Ascending aorta (tissue), 2 donors: ENCODE data around the gene COL2A1. TPM values are rescaled to one million over a fixed set of nuclear protein-coding genes. Genes with fewer than 3 reads are reported as not detected.

Experiments used
- DNase-seq, 2 donors: peaks; one replicate each; pipeline ENCODE4 v3.0.0-alpha.2; 2019; ENCODE audit warnings: low spot score in 2 of 2
- H3K27ac ChIP-seq, 2 donors: fragments of 200-600 bp; sonication (generic); one replicate each; pipeline ENCODE4 v1.5.1; 2016 to 2017; ENCODE audit warnings: mild to moderate bottlenecking in 1 of 2
- H3K27me3 ChIP-seq: fragments of 200-600 bp; sonication (generic); one replicate; pipeline ENCODE4 v1.5.1; 2017
- H3K36me3 ChIP-seq, 2 donors: fragments of 200-600 bp; sonication (generic); one replicate each; pipeline ENCODE4 v1.5.1; 2016
- H3K4me1 ChIP-seq, 2 donors: fragments of 200-600 bp; sonication (generic); one replicate each; pipeline ENCODE4 v1.5.1; 2016 to 2017; ENCODE audit warnings: mild to moderate bottlenecking in 1 of 2
- H3K4me3 ChIP-seq, 2 donors: fragments of 200-600 bp; sonication (generic); one replicate each; pipeline ENCODE4 v1.5.1; 2016 to 2017; ENCODE audit warnings: mild to moderate bottlenecking in 1 of 2
- H3K9me3 ChIP-seq, 2 donors: fragments of 200-600 bp; sonication (generic); one replicate each; pipeline ENCODE4 v1.5.1; 2016
- CTCF ChIP-seq, 3 experiments: fragments of 200-600 bp in 2 of 3; fragments of 450-650 bp in 1 of 3; sonication (generic) in 2 of 3; IDR thresholded peaks; one replicate each; pipeline ENCODE4 v1.5.1; 2016 to 2019; ENCODE audit warnings: antibody characterized with exemption in 3 of 3, mild to moderate bottlenecking in 1 of 3, moderate library complexity in 1 of 3
- intact Hi-C: fragments of 100-400 bp; cut with DNase I; formaldehyde crosslinking; loops from one replicate; pipeline ENCODE4 v1.15.1; 2023
- total RNA-seq: library from RNA; depleted of rRNA; stranded (reverse); fragments of >200 nt; gene quantifications from one replicate; pipeline ENCODE4 v1.1.0, GENCODE V29; 2016

The COL2A1 gene
- total RNA-seq, 1 donor from 2014 or later, result not detected

DNA sequence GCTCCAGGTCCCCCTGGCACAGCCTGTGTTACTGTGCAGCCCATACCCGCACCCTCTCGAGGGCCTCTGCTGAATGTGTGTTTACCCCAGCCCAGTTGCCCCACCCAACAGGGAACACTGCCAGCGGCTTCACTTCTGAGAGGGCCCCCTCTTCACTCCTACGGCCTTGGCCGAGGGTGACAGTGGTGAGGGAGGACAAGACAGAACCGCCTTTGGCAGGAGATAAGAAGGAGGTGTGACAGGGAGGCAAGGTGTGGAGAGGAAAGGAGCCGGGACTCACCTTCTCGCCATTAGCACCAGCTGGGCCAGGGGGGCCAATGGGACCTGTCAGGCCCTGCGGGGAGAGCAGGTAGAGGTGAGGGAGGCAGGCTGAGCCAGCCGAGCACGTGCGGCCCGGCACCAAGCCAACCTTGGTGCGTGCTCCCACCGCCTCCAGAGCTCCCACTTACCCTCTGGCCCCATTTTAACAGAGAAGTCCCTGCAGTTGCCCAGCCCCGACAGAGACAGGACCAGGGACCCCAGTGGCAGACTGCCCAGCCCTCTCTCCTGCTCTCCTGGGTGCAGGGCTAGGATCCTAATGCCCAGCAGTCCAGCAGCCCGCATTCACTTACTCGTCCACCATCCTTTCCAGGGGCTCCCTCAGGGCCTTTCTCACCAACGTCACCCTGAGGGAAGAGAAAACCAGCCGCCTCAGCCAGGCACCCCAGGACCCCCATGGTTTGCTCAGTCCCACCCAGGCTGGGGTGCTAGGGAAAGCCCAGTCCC, 22.6 kb downstream of the COL2A1 start:
- H3K36me3 ChIP-seq, result no peaks in the 10 kb centered on the region
- no peaks in the 10 kb centered on the region for H3K9me3 ChIP-seq
- no peaks in the 10 kb centered on the region for H3K4me1 ChIP-seq
- H3K27ac ChIP-seq, result no peak overlapping the region
- H3K4me3 ChIP-seq, result no peak overlapping the region
- intact Hi-C loops, result no loop called here
- no peak for TF ChIP-seq CTCF (IDR thresholded peaks at IDR 0.05)
- no peak for DNase-seq
- no peaks in the 10 kb centered on the region for H3K27me3 ChIP-seq

DNA sequence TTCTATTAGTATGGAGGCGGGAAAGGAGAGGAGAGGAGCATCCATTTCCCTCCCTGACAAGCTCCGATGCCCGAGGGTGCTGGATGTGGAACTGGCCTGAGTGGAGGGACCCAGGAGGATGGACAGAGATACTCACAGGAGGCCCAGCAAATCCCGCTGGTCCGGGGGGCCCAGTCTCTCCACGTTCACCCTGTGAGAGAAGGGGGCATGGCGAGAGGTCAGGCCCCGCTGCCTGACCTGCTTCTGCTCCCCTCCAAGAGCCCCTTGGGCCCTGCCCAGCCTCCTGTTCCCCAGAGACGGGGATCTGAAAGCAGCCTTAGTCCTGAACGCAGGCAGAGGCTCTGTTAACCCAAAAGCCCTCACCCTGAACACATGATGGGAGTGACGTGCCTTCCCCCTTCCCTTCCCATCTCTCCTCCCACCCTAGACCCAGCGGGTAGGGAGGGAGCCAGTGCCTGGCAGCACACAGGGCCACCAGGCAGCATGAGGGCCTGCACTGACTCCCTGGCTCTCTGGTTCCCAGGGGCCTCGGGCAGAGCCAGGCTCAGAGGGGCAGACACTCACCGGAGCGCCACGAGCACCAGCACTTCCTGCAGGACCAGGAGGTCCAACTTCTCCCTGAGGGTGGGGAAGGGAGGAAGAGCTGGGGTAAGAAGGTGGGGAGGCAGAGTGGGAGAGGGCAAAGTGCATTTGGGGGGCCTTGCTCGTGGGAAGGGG, 23.3 kb downstream of the COL2A1 start:
- no peak overlapping the region for H3K4me3 ChIP-seq
- H3K4me1 ChIP-seq, result no peaks in the 10 kb centered on the region
- intact Hi-C loops, result no loop called here
- no peak for DNase-seq
- TF ChIP-seq CTCF (IDR thresholded peaks at IDR 0.05), result no peak
- no peaks in the 10 kb centered on the region for H3K36me3 ChIP-seq
- no peaks in the 10 kb centered on the region for H3K9me3 ChIP-seq
- H3K27ac ChIP-seq, result no peak overlapping the region
- H3K27me3 ChIP-seq, result no peaks in the 10 kb centered on the region

DNA sequence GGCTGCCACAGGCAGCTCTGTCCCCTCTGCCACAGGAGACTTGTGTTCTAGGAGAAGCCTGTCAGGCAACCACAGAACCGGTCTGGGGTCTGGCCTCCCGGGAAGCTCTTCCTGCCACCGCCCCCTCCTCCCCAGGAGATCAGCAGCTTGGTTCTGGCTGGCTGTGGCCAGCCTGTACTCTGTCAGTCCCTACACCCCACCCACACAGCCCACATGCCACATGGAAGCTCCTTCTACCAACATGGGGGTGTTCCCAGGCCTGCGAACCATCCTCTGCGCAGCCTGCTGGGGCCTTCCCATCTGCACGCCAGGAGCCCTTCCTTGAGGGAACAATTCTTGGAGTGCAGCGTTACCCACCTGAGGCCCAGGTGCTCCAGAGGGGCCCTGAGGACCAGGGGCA, 24.1 kb downstream of the COL2A1 start:
- Histone ChIP-seq H3K36me3 (no peaks in the 10 kb centered on the region), H3K27ac (no peak overlapping the region), H3K27me3 (no peaks in the 10 kb centered on the region), H3K4me3 (no peak overlapping the region), H3K4me1 (no peaks in the 10 kb centered on the region), H3K9me3 (no peaks in the 10 kb centered on the region)
- no peak for TF ChIP-seq CTCF (IDR thresholded peaks at IDR 0.05)
- intact Hi-C loops, result no loop called here
- no peak for DNase-seq

- H3K27me3 ChIP-seq, result no peaks in the 10 kb centered on the region
- no peak for TF ChIP-seq CTCF (IDR thresholded peaks at IDR 0.05)
- no peak overlapping the region for H3K4me3 ChIP-seq
- intact Hi-C loops, result no loop called here
- H3K4me1 ChIP-seq, result no peaks in the 10 kb centered on the region
- no peaks in the 10 kb centered on the region for H3K9me3 ChIP-seq
- no peak overlapping the region for H3K27ac ChIP-seq
- DNase-seq, result no peak
- no peaks in the 10 kb centered on the region for H3K36me3 ChIP-seq
These were observed 24.6 kb downstream of the COL2A1 start for GRCh38 chr12:47979686-47980085.

- DNase-seq, result no peak
- Histone ChIP-seq H3K4me1 (no peaks in the 10 kb centered on the region), H3K9me3 (no peaks in the 10 kb centered on the region), H3K27ac (no peak overlapping the region), H3K27me3 (no peaks in the 10 kb centered on the region), H3K4me3 (no peak overlapping the region), H3K36me3 (no peaks in the 10 kb centered on the region)
- no peak for TF ChIP-seq CTCF (IDR thresholded peaks at IDR 0.05)
- intact Hi-C loops, result no loop called here
These were observed 25.1 kb downstream of the COL2A1 start for GRCh38 chr12:47979166-47979565.
